Activated naive CD8-positive, alpha-beta T cell treated with anti-CD3 and anti-CD28 coated beads, Interleukin-2, amount 10 ng/mL, durations not matched to agents 7 days and 5 days (primary cell): ENCODE data around the gene UNC50. TPM values are rescaled to one million over a fixed set of nuclear protein-coding genes. Genes with fewer than 3 reads are reported as not detected.
"Not testable (repeated sequence)": the region's sequence is repeated elsewhere in the genome, so short reads cannot be mapped to it uniquely, and the experiment has no call there.

Source experiments
- ATAC-seq: fragments of 150-1000 bp; cut with Tn5 transposase; one replicate; pipeline ENCODE4 v1.10.0; 2021; ENCODE audit warnings: low read depth, moderate library complexity
- POLR2A ChIA-PET: fragments of 350-600 bp; sonication (Branson Sonifier 250); formaldehyde crosslinking; loops from one replicate; lab custom pipeline; 2021; ENCODE audit warnings: antibody characterized with exemption; lab: Charles Lee
- DNase-seq: peaks from one replicate; pipeline ENCODE4 v3.0.0; 2021
- H3K27ac Mint-ChIP-seq: one replicate; pipeline ENCODE4 v1.8.0; 2022; ENCODE audit warnings: mild to moderate bottlenecking, mixed read lengths
- H3K27me3 Mint-ChIP-seq: one replicate; pipeline ENCODE4 v1.8.0; 2022; ENCODE audit warnings: mild to moderate bottlenecking, moderate library complexity, mixed read lengths
- H3K36me3 Mint-ChIP-seq: one replicate; pipeline ENCODE4 v1.8.0; 2021; ENCODE audit warnings: mild to moderate bottlenecking, mixed read lengths
- H3K4me1 Mint-ChIP-seq: one replicate; pipeline ENCODE4 v1.8.0; 2021; ENCODE audit warnings: mixed read lengths
- H3K4me3 Mint-ChIP-seq: one replicate; pipeline ENCODE4 v1.8.0; 2022; ENCODE audit warnings: mild to moderate bottlenecking, moderate library complexity, mixed read lengths
- H3K9me3 Mint-ChIP-seq: one replicate; pipeline ENCODE4 v1.8.0; 2021; ENCODE audit warnings: mixed read lengths
- total RNA-seq, 2 experiments: library from RNA; stranded (reverse); gene quantifications; one replicate each; pipeline ENCODE4 v1.2.3, GENCODE V29; 2021

Gene UNC50
- total RNA-seq, 2 experiments from 2014 or later = 31.3 to 34.9 TPM

DNA sequence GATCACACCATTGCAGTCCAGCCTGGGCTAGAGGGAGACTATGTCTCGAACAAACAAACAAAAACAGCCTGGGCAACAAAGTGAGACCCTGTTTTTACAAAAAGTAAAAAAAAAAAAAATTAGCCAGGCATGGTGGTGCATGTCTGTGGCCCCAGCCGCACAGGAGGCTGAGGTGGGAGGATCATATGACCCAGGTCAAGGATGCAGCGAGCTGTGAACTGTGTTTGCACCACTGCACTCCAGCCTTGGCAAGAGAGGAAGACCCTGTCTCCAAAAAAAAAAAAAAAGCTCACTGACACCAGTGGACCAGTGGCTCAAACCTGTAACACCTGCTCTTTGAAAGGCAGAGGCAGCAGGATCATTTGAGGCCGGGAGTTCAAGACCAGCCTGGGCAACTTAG lies 40.1 kb downstream of the UNC50 start:
- peaks cover 43% of the 10 kb centered on the region for H3K4me1 Mint-ChIP-seq
- no peaks in the 10 kb centered on the region for H3K27me3 Mint-ChIP-seq
- H3K4me3 Mint-ChIP-seq = no peak overlapping the region
- no peak for ATAC-seq
- H3K36me3 Mint-ChIP-seq = peaks cover 36% of the 10 kb centered on the region
- POLR2A ChIA-PET = interaction anchor here (1.3 to 1.8 kb wide), 4 partner anchors 9 to 190 kb away, joined by 5 to 13 read pairs (median 6); partner anchors contain the start of gene MGAT4A
- no peaks in the 10 kb centered on the region for H3K9me3 Mint-ChIP-seq
- H3K27ac Mint-ChIP-seq = no peak overlapping the region
- no peak for DNase-seq

DNA sequence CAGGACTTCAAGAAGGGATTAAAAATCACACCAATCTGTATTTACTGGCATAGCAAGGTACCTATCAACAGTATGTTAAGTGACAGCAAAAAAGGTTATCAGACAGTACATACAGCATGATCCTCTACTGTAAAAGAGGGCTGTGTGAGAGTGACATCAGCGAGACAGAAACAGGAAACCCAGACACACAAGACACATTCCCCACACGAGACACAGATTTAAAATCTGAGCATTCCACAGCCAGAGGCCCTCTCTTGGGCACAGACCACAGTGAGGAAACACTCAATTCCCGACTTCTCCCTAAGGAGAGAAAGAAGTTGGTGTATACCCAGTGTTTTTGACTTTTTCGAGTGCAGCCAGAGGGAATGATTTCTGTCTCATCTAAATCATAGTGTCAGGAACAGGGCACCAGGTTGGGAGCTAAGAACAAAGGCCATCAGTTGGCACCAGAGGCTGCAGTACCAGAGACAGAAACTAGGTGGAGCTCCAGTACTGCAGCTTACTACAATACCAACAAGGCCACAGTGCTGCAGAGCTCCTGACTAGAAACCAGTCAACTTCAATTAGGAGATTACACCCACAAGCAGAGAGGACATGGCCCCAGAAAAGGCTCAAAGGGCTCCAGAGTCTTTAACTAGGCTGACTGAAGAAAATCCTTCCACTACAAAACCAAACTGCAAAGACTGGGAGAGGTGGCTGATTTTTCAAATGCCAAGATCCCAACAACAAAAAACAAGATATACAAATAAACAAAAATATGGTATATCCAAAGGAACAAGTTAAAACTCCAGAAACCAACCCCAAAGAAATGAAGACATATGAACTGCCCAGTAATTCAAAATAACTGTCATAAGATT lies 41.0 kb downstream of the UNC50 start:
- H3K9me3 Mint-ChIP-seq = no peaks in the 10 kb centered on the region
- ATAC-seq (peak; percentile 93), DNase-seq (peak; percentile 57)
- H3K27me3 Mint-ChIP-seq = no peaks in the 10 kb centered on the region
- peak overlapping the region; percentile 18 for H3K4me3 Mint-ChIP-seq
- H3K27ac Mint-ChIP-seq = peak overlapping the region; percentile 31
- POLR2A ChIA-PET = interaction anchor here (0.6 to 1.8 kb wide), 14 partner anchors 10 to 1408 kb away, joined by 3 to 17 read pairs (median 4); partner anchors contain the start of gene MGAT4A
- peaks cover 48% of the 10 kb centered on the region for H3K4me1 Mint-ChIP-seq
- peaks cover 38% of the 10 kb centered on the region for H3K36me3 Mint-ChIP-seq

DNA sequence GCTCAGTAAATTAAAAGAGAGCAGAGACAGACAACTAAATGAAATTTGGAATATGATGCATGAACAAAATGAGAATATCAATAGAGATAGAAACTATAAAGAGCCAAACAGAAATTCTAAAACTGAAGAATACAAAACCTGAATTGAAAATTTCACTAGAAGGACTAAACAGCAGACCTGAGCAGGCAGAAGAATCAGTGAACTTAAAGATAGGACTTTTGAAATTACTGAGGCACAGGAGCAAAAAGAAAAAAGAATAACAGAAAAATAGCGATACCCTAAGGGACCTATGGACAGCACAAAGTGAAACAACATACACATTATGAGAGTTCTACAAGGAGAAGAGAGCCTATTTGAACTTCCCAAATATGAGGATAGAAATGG lies 41.6 kb downstream of the UNC50 start:
- Mint-ChIP-seq H3K27me3 (no peaks in the 10 kb centered on the region), H3K36me3 (peaks cover 41% of the 10 kb centered on the region), H3K27ac (peak overlapping the region; percentile 31), H3K9me3 (no peaks in the 10 kb centered on the region), H3K4me3 (no peak overlapping the region), H3K4me1 (peaks cover 53% of the 10 kb centered on the region)
- POLR2A ChIA-PET = interaction anchor here (1.0 to 1.8 kb wide), 12 partner anchors 10 to 187 kb away, joined by 3 to 17 read pairs (median 4); partner anchors contain the start of gene MGAT4A
- no peak for ATAC-seq
- DNase-seq = no peak

DNA sequence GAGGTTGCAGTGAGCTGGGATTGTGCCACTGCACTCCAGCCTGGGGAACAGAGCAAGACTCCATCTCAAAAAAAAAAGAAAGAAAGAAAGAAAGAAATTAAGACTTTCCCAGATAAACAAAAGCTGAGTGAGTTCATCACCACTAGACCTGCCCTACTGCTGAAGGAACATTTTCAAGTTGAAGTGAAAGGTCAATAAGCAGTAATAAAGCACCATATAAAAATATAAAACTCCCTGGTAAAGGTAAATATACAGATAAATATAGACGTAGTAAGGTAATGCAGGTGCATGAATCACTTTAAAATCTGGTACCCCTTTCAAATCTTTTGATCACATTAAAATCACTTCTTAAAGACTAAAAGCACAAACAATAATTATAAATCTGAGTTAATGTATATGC lies 42.6 kb downstream of the UNC50 start:
- no peak for ATAC-seq
- Mint-ChIP-seq H3K27ac (peak overlapping the region; percentile 74), H3K27me3 (no peaks in the 10 kb centered on the region), H3K36me3 (peaks cover 42% of the 10 kb centered on the region), H3K9me3 (no peaks in the 10 kb centered on the region), H3K4me3 (peak overlapping the region; percentile 53), H3K4me1 (peaks cover 61% of the 10 kb centered on the region)
- POLR2A ChIA-PET = no interaction called here
- DNase-seq = no peak

DNA sequence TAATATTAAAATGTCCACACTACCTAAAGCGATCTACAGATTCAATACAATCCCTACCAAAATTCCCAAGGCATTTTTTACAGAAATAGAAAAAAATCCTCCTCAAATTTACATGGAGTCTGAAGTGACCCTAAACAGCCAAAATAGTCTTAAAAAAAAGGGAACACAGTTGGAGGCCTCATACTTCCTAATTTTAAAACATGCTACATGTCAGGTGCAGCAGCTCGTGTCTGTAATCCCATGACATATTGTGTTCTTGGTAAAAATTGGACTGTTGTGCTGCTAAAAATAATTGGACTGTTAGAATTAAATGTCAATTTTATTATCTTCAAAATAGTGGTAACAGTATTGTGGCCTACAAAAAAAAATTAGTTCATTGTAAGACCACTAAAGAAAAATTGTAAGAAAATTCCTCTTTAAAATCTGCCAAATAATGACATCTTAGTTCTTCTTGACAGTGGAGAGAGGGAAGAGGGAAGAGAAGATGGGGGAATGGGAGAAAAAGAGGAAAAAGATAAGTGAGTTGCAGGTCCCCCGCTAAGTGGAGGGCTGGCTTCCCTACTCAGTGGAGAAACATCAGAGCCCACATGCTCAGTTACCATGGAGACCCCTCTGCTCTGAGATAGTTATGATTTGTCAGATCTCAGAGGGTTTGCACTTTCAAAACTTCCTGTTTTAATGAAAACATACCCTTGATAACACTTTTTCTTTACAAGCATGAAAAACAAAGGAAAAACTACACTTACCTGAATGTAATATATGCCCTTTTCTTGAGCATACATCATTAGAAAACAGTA lies 46.5 kb downstream of the UNC50 start:
- Mint-ChIP-seq H3K36me3 (peaks cover 39% of the 10 kb centered on the region), H3K4me3 (peak overlapping the region; percentile 63)

DNA sequence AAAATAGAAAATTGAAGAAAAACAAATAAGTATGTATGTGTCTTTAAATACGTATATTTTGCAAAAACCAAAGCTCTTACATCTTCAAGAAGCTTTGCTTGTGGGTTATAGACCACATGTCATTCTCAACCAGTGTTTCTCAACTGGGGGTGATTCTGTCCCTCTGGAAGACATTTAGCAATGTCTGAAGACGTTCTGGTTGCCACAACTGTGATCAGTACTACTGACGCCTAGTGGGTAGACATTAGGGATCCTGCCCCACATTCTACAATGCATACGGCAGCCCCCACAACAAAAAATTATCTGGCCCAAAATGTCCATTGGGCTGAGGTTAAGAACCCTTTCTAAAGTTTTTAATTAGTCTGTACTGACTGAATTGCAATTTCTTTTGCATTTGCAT lies 48.4 kb downstream of the UNC50 start:
- H3K27me3 Mint-ChIP-seq = no peaks in the 10 kb centered on the region
- ATAC-seq (peak; percentile 71), DNase-seq (no peak)
- peak overlapping the region; percentile 91 for H3K27ac Mint-ChIP-seq
- POLR2A ChIA-PET = interaction anchor here (0.7 to 9.5 kb wide), 7 partner anchors 17 to 165 kb away, joined by 3 to 157 read pairs (median 3); partner anchors contain the start of gene MGAT4A
- H3K4me1 Mint-ChIP-seq = peaks cover 75% of the 10 kb centered on the region
- peak overlapping the region; percentile 75 for H3K4me3 Mint-ChIP-seq
- H3K36me3 Mint-ChIP-seq = peaks cover 36% of the 10 kb centered on the region
- no peaks in the 10 kb centered on the region for H3K9me3 Mint-ChIP-seq

More for the DNA sequence above, 46.5 kb downstream of the UNC50 start:
- H3K9me3 Mint-ChIP-seq = no peaks in the 10 kb centered on the region
- DNase-seq (no peak), ATAC-seq (peak; percentile 53)
- peaks cover 75% of the 10 kb centered on the region for H3K4me1 Mint-ChIP-seq
- peak overlapping the region; percentile 84 for H3K27ac Mint-ChIP-seq
- POLR2A ChIA-PET = interaction anchor here (0.8 kb wide), 1 partner anchor 117 kb away, joined by 4 read pairs; no protein-coding TSS in a partner anchor
- H3K27me3 Mint-ChIP-seq = no peaks in the 10 kb centered on the region

DNA sequence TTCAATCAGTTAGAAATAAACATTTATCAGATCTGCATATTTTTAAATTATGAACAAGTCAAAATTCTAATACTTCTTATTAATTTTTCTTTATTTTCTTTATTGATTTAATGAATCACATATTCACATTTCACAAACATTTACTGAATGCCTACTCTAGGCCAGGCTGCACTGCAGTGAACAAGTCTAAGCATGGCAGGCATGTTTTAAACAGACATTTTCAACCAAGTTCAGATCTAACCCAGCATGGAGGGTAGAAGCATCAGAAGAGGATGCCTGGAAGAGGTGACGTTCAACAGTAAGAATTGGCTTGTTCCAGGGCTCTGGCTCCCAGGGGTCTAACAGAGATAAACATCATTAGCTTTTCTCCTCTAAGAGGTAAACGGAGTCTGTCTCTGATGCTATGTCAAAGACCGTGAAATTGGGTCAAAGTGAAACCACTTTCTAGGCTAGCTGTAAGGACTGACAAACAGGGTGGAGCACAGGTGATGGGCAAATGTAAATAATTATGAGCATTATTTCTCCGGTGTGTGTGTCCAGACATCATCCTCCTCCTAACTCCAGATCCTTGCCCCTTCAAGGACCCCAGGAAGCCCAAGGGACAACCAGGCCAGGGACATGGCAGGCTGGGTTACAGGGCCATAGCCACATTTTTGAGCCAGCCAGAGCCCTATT lies 50.6 kb downstream of the UNC50 start:
- ATAC-seq = peak; percentile 45

DNA sequence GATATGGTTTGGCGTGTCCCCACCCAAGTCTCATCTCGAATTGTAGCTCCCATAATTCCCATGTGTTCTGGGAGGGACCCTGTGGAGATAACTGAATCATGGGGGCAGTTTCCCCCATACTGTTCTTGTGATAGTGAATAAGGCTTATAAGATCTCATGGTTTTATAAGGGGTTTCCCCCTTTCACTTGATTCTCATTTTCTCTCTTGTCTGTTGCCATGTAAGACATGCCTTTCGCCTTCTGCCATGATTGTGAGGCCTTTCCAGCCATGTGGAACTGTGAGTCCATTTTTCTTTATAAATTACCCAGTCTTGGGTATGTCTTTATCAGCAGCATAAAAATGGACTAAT lies 51.1 kb downstream of the UNC50 start:
- DNase-seq, H3K9me3 Mint-ChIP-seq, H3K27me3 Mint-ChIP-seq: not testable (repeated sequence)
- peak overlapping the region; percentile 79 for H3K4me3 Mint-ChIP-seq
- POLR2A ChIA-PET = interaction anchor here (1.4 to 9.5 kb wide), 2 partner anchors 71 to 112 kb away, joined by 6 to 157 read pairs; partner anchors contain the start of gene MGAT4A
- H3K36me3 Mint-ChIP-seq = peaks cover 23% of the 10 kb centered on the region
- peak overlapping the region; percentile 89 for H3K27ac Mint-ChIP-seq
- H3K4me1 Mint-ChIP-seq = peaks cover 70% of the 10 kb centered on the region
- peak; percentile 2 for ATAC-seq

More for the DNA sequence above, 50.6 kb downstream of the UNC50 start:
- Mint-ChIP-seq H3K36me3 (peaks cover 28% of the 10 kb centered on the region), H3K27me3 (no peaks in the 10 kb centered on the region), H3K4me1 (peaks cover 70% of the 10 kb centered on the region), H3K4me3 (peak overlapping the region; percentile 79), H3K27ac (peak overlapping the region; percentile 89), H3K9me3 (no peaks in the 10 kb centered on the region)
- DNase-seq = peak; percentile 57
- POLR2A ChIA-PET = interaction anchor here (0.6 to 9.5 kb wide), 3 partner anchors 71 to 113 kb away, joined by 3 to 157 read pairs (median 6); partner anchors contain the start of gene MGAT4A

DNA sequence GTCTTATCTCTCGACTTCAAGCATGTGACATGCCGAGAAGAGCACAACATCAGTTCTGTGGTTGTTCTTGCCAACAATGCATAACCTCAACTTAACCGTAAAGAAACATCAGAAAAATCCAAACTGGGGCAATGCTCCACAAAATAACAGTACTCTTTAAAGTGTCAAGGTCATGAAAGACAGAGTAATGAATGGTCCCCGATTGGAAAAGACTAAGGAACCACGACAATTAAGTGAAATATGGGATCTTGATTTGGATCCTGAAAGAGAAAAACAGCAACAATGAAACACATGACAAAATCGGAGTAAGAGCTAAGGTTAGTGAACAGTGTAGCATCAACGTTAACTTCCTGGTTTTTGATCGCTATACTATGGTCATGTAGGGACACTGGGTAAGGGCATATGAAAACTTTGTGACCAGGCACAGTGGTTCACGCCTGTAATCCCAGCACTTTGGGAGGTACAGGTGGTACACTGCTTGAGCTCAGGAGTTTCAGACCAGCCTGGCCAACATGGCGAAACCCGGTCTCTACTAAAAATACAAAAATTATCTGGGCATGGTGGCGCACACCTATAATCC lies 55.2 kb downstream of the UNC50 start:
- DNase-seq = peak; percentile 52
- peak overlapping the region; percentile 83 for H3K4me3 Mint-ChIP-seq

DNA sequence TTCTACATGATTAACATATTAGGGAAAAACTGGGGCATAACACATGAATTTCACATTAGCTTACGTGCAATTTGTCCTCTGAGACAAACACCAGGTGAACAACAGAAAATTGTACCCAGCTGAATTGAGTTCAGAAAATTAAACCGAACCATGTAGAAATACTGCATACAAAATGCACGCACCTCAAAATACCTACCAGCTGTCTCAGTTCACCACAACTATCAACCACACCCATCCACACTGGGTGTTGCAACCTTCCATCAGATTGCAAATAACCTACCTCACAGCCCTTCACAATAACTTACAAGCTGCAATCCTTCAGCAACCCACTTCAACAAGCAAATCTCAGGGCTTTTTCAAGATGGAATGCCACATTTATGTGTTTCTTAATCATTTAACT lies 55.9 kb downstream of the UNC50 start:
- no peaks in the 10 kb centered on the region for H3K27me3 Mint-ChIP-seq
- peaks cover 55% of the 10 kb centered on the region for H3K4me1 Mint-ChIP-seq
- H3K27ac Mint-ChIP-seq = peak overlapping the region; percentile 97
- H3K9me3 Mint-ChIP-seq = peaks cover 7% of the 10 kb centered on the region
- DNase-seq = no peak
- peak; percentile 65 for ATAC-seq
- peaks cover 62% of the 10 kb centered on the region for H3K36me3 Mint-ChIP-seq
- peak overlapping the region; percentile 69 for H3K4me3 Mint-ChIP-seq
- POLR2A ChIA-PET = interaction anchor here (0.7 to 9.5 kb wide), 8 partner anchors 15 to 107 kb away, joined by 4 to 157 read pairs (median 8); partner anchors contain the start of gene MGAT4A

More for the DNA sequence above, 55.2 kb downstream of the UNC50 start:
- H3K27me3 Mint-ChIP-seq = no peaks in the 10 kb centered on the region
- peaks cover 7% of the 10 kb centered on the region for H3K9me3 Mint-ChIP-seq
- H3K36me3 Mint-ChIP-seq = peaks cover 55% of the 10 kb centered on the region
- H3K27ac Mint-ChIP-seq = peak overlapping the region; percentile 97
- ATAC-seq = peak; percentile 59
- POLR2A ChIA-PET = interaction anchor here (0.6 to 9.5 kb wide), 8 partner anchors 14 to 107 kb away, joined by 3 to 157 read pairs (median 6); partner anchors contain the start of gene MGAT4A
- H3K4me1 Mint-ChIP-seq = peaks cover 60% of the 10 kb centered on the region

DNA sequence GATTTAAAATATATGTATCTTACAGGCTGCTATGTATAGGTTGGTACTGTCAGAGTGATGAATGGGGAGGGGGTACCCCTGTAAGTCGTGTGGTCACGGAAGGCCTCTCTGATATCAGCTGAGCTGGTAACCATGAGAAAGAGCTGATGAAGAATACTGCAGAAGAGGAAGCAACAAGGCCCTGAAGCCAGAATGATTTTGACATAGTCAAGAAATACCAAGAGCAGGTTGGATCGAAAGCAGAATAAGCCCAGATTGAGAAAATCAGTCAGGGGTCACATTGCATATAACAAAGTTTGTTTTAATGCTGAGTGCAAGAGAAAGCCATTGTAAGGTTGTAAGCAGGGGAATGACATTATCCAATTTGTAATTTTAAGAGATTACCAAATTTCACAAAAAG lies 57.3 kb downstream of the UNC50 start:
- H3K4me1 Mint-ChIP-seq = peaks cover 48% of the 10 kb centered on the region
- peaks cover 64% of the 10 kb centered on the region for H3K36me3 Mint-ChIP-seq
- POLR2A ChIA-PET = no interaction called here
- peak overlapping the region; percentile 97 for H3K27ac Mint-ChIP-seq
- H3K9me3 Mint-ChIP-seq = peaks cover 9% of the 10 kb centered on the region
- H3K4me3 Mint-ChIP-seq = peak overlapping the region; percentile 6
- DNase-seq = no peak
- H3K27me3 Mint-ChIP-seq = no peaks in the 10 kb centered on the region
- ATAC-seq = no peak
